Sigmoid colon (tissue), 7 donors: ENCODE measurements around the gene TGFB3. TPM values are rescaled to one million over a fixed set of nuclear protein-coding genes. Genes with fewer than 3 reads are reported as not detected.

Experiments used
- DNase-seq: peaks from one replicate; pipeline ENCODE4 v3.0.0-alpha.2; 2019
- H3K27ac ChIP-seq, 4 donors: fragments of 200-600 bp; sonication (generic); one replicate each; pipeline ENCODE4 v1.5.1; 2016 to 2019; ENCODE audit warnings: mild to moderate bottlenecking in 1 of 4
- H3K27me3 ChIP-seq, 3 donors: fragments of 200-600 bp; sonication (generic); one replicate each; pipeline ENCODE4 v1.5.1; 2019; ENCODE audit warnings: mild to moderate bottlenecking in 1 of 3
- H3K36me3 ChIP-seq, 4 donors: fragments of 200-600 bp; sonication (generic); one replicate each; pipeline ENCODE4 v1.5.1; 2016 to 2019
- H3K4me1 ChIP-seq, 4 donors: fragments of 200-600 bp; sonication (generic); one replicate each; pipeline ENCODE4 v1.5.1; 2017 to 2019
- H3K4me3 ChIP-seq, 4 donors: fragments of 200-600 bp; sonication (generic); one replicate each; pipeline ENCODE4 v1.5.1; 2017 to 2019; ENCODE audit warnings: mild to moderate bottlenecking in 2 of 4, moderate library complexity in 1 of 4
- H3K9me3 ChIP-seq, 4 donors: fragments of 200-600 bp in 3 of 4; sonication (generic) in 3 of 4; one replicate each; pipeline versions ENCODE4 v1.5.1 to v1.6.1; 2013 to 2019
- CTCF ChIP-seq, 4 experiments: fragments of 450-650 bp in 3 of 4; fragments of 200-600 bp in 1 of 4; IDR thresholded peaks; one replicate each; pipeline ENCODE4 v1.5.1; 2016 to 2019; ENCODE audit warnings: antibody characterized with exemption in 4 of 4, mild to moderate bottlenecking in 3 of 4, moderate library complexity in 2 of 4
- EP300 ChIP-seq, 4 donors: sonication (generic); formaldehyde crosslinking; IDR thresholded peaks; one replicate each; pipeline ENCODE4 v1.6.1; 2017; ENCODE audit warnings: antibody characterized with exemption in 4 of 4
- POLR2A ChIP-seq, 2 donors: fragments of 450-650 bp; IDR thresholded peaks; one replicate each; pipeline ENCODE4 v1.6.1; 2016; ENCODE audit warnings: antibody characterized with exemption in 2 of 2, mild to moderate bottlenecking in 2 of 2, moderate library complexity in 2 of 2
- POLR2AphosphoS5 ChIP-seq, 4 donors: sonication (generic); formaldehyde crosslinking; IDR thresholded peaks; one replicate each; pipeline ENCODE4 v1.6.1; 2017; ENCODE audit warnings: antibody characterized with exemption in 4 of 4
- WGBS, 2 donors: extraction: QIAGEN DNeasy Blood & Tissue Kit; methylation state at CpG; one replicate each; pipeline ENCODE4 v1.1.7; 2013; 5-methylcytosine and 5-hydroxymethylcytosine counted together
- intact Hi-C: fragments of 100-400 bp; cut with DNase I; formaldehyde crosslinking; loops from one replicate; pipeline ENCODE4 v1.15.1; 2023
- polyA plus RNA-seq, 3 donors: library from polyadenylated mRNA; stranded (reverse); fragments of 200-250 nt; gene quantifications; one replicate each; pipeline ENCODE4 v1.2.3, GENCODE V29; 2013
- total RNA-seq, 4 donors: library from RNA; depleted of rRNA; stranded (reverse); fragments of >200 nt; gene quantifications; one replicate each; pipeline ENCODE4 v1.1.0, GENCODE V29; 2016
- donor health status: healthy with polysubstance abuse.
- donor health status: Bipolar disorder and iron deficiency.
- donor health status: healthy.

The TGFB3 gene
- total and polyA plus RNA-seq, 7 donors, result 2.3 to 44.0 (median 7.8) TPM

- TF ChIP-seq POLR2AphosphoS5 (IDR thresholded peaks at IDR 0.05), result peak in 3 of 4 donors; percentile 49 to 70 (median 55)
- no peak for TF ChIP-seq CTCF (IDR thresholded peaks at IDR 0.05)
- peak in 1 of 4 donors; percentile 21 for TF ChIP-seq EP300 (IDR thresholded peaks at IDR 0.05)
- TF ChIP-seq POLR2A (IDR thresholded peaks at IDR 0.05), result no peak
- Histone ChIP-seq H3K4me3 (no peak overlapping the region), H3K9me3 (no peaks in the 10 kb centered on the region), H3K27ac (peak overlapping the region; percentile 56 to 99 (median 81)), H3K4me1 (peaks cover 0 to 70% (median 45%) of the 10 kb centered on the region in 4 donors), H3K27me3 (no peaks in the 10 kb centered on the region), H3K36me3 (peaks cover 0 to 22% (median 0%) of the 10 kb centered on the region in 4 donors)
- WGBS, 2 donors, result 83 to 91% methylated on average over 4 of the region's 4 CpGs
- intact Hi-C loops, result no loop called here
- no peak for DNase-seq
Observed at GRCh38 chr14:75991753-75992152, 10.0 kb upstream of the TGFB3 start.

- intact Hi-C loops, result no loop called here
- no peak overlapping the region for H3K4me3 ChIP-seq
- H3K27me3 ChIP-seq, result no peaks in the 10 kb centered on the region
- 95 to 96% methylated on average over 4 of the region's 4 CpGs for WGBS, 2 donors
- TF ChIP-seq EP300 (IDR thresholded peaks at IDR 0.05), result no peak
- TF ChIP-seq CTCF (IDR thresholded peaks at IDR 0.05), result no peak
- no peak for TF ChIP-seq POLR2AphosphoS5 (IDR thresholded peaks at IDR 0.05)
- no peak for TF ChIP-seq POLR2A (IDR thresholded peaks at IDR 0.05)
- peaks cover 0 to 68% (median 39%) of the 10 kb centered on the region in 4 donors for H3K4me1 ChIP-seq
- H3K9me3 ChIP-seq, result no peaks in the 10 kb centered on the region
- DNase-seq, result no peak
- H3K27ac ChIP-seq, result peak overlapping the region; percentile 57 to 99 (median 81)
- peaks cover 0 to 22% (median 0%) of the 10 kb centered on the region in 4 donors for H3K36me3 ChIP-seq
Observed at GRCh38 chr14:75990297-75990696, 8.5 kb upstream of the TGFB3 start.

- 76 to 83% methylated on average over 6 of the region's 6 CpGs for WGBS, 2 donors
- intact Hi-C loops, result no loop called here
Observed at GRCh38 chr14:75989134-75989533, 7.3 kb upstream of the TGFB3 start.

GRCh38 chr14:75987201-75987970, 5.6 kb upstream of the TGFB3 start:
- H3K4me1 ChIP-seq, result peaks cover 0 to 54% (median 32%) of the 10 kb centered on the region in 4 donors
- peak overlapping the region in 2 of 4 donors; percentile 96 to 99 for H3K27ac ChIP-seq
- TF ChIP-seq POLR2A (IDR thresholded peaks at IDR 0.05), result no peak
- no peak for TF ChIP-seq POLR2AphosphoS5 (IDR thresholded peaks at IDR 0.05)
- TF ChIP-seq EP300 (IDR thresholded peaks at IDR 0.05), result no peak
- TF ChIP-seq CTCF (IDR thresholded peaks at IDR 0.05), result no peak
- no peak for DNase-seq
- H3K36me3 ChIP-seq, result peaks cover 0 to 19% (median 0%) of the 10 kb centered on the region in 4 donors
- no peaks in the 10 kb centered on the region for H3K27me3 ChIP-seq
- intact Hi-C loops, result no loop called here
- no peak overlapping the region for H3K4me3 ChIP-seq
- WGBS, 2 donors, result 72 to 82% methylated on average over 3 of the region's 3 CpGs
- H3K9me3 ChIP-seq, result no peaks in the 10 kb centered on the region

More at GRCh38 chr14:75989134-75989533, 7.3 kb upstream of the TGFB3 start:
- DNase-seq, result peak; percentile 84
- no peaks in the 10 kb centered on the region for H3K9me3 ChIP-seq
- H3K4me1 ChIP-seq, result peaks cover 0 to 62% (median 33%) of the 10 kb centered on the region in 4 donors
- peak overlapping the region; percentile 57 to 99 (median 86) for H3K27ac ChIP-seq
- no peak overlapping the region for H3K4me3 ChIP-seq
- H3K27me3 ChIP-seq, result no peaks in the 10 kb centered on the region
- peaks cover 0 to 22% (median 0%) of the 10 kb centered on the region in 4 donors for H3K36me3 ChIP-seq
- TF ChIP-seq POLR2AphosphoS5 (IDR thresholded peaks at IDR 0.05) (peak in 3 of 4 donors; percentile 46 to 83 (median 56)), EP300 (IDR thresholded peaks at IDR 0.05) (peak in 3 of 4 donors; percentile 40 to 67 (median 58)), CTCF (IDR thresholded peaks at IDR 0.05) (no peak), POLR2A (IDR thresholded peaks at IDR 0.05) (no peak)
